Chondrocyte (in vitro differentiated cells): ENCODE results near the gene DENND1A. TPM values are rescaled to one million over a fixed set of nuclear protein-coding genes. Genes with fewer than 3 reads are reported as not detected.
A peak's percentile ranks its signal among the peaks of the same experiment; 100 is the strongest.

Source experiments
- DNase-seq: peaks from one replicate; pipeline ENCODE4 v3.0.0; 2021; ENCODE audit warnings: mixed read lengths, low spot score
- H3K27ac Mint-ChIP-seq: one replicate; pipeline ENCODE4 v1.8.0; 2021; ENCODE audit warnings: mild to moderate bottlenecking, moderate library complexity, mixed read lengths; ENCODE audit not compliant: unreplicated experiment
- H3K27me3 Mint-ChIP-seq: 2 replicates; pipeline ENCODE4 v1.8.0; 2021; ENCODE audit warnings: low read depth, mixed read lengths
- H3K36me3 Mint-ChIP-seq: 2 replicates; pipeline ENCODE4 v1.8.0; 2021; ENCODE audit warnings: low read depth, mixed read lengths
- H3K4me1 Mint-ChIP-seq: 2 replicates; pipeline ENCODE4 v1.8.0; 2021; ENCODE audit warnings: low read depth, mild to moderate bottlenecking, mixed read lengths
- H3K4me3 Mint-ChIP-seq: one replicate; pipeline ENCODE4 v1.8.0; 2021; ENCODE audit warnings: mild to moderate bottlenecking, moderate library complexity, mixed read lengths; ENCODE audit not compliant: unreplicated experiment
- H3K9me3 Mint-ChIP-seq: 2 replicates; pipeline ENCODE4 v1.8.0; 2021; ENCODE audit warnings: low read depth, mixed read lengths
- CTCF ChIP-seq: fragments of 200-600 bp; sonication (generic); IDR thresholded peaks from 2 replicates; pipeline ENCODE4 v1.5.0; 2021; ENCODE audit warnings: antibody characterized with exemption, mild to moderate bottlenecking, moderate library complexity
- total RNA-seq: library from RNA; stranded (reverse); gene quantifications from 3 replicates; pipeline ENCODE4 v1.2.1, GENCODE V29; 2021

DENND1A gene
- total RNA-seq, 1 donor from 2014 or later: 15.3 TPM

- H3K27me3 Mint-ChIP-seq: peaks cover 15% of the 10 kb centered on the region
- H3K4me1 Mint-ChIP-seq: peaks cover 9% of the 10 kb centered on the region
- no peak for DNase-seq
- H3K27ac Mint-ChIP-seq: peak within 1 kb of the TSS; percentile 65
- no peak within 1 kb of the TSS for H3K4me3 Mint-ChIP-seq
- no peak for TF ChIP-seq CTCF
- H3K36me3 Mint-ChIP-seq: no peaks in the 10 kb centered on the region
- no peaks in the 10 kb centered on the region for H3K9me3 Mint-ChIP-seq
Measured at GRCh38 chr9:123355761-123356431, 574.0 kb downstream of the DENND1A start, which contains the start of gene CRB2. CRB2 (plus strand) TSS chr9:123356197; CDS start chr9:123356261, 64 bp downstream.

- H3K27me3 Mint-ChIP-seq: peaks cover 15% of the 10 kb centered on the region
- H3K27ac Mint-ChIP-seq: peak overlapping the region; percentile 65
- H3K9me3 Mint-ChIP-seq: no peaks in the 10 kb centered on the region
- TF ChIP-seq CTCF: no peak
- H3K4me3 Mint-ChIP-seq: no peak overlapping the region
- H3K4me1 Mint-ChIP-seq: peaks cover 11% of the 10 kb centered on the region
- no peak for DNase-seq
- H3K36me3 Mint-ChIP-seq: no peaks in the 10 kb centered on the region
Measured at GRCh38 chr9:123354806-123355508, 575.0 kb downstream of the DENND1A start.

GRCh38 chr9:123353984-123354591, 575.8 kb downstream of the DENND1A start:
- Mint-ChIP-seq H3K4me3 (no peak overlapping the region), H3K27ac (no peak overlapping the region), H3K9me3 (no peaks in the 10 kb centered on the region), H3K36me3 (no peaks in the 10 kb centered on the region), H3K27me3 (peaks cover 15% of the 10 kb centered on the region), H3K4me1 (peaks cover 11% of the 10 kb centered on the region)
- no peak for DNase-seq
- TF ChIP-seq CTCF: peak; percentile 90

- Mint-ChIP-seq H3K4me3 (no peak overlapping the region), H3K9me3 (no peaks in the 10 kb centered on the region), H3K36me3 (no peaks in the 10 kb centered on the region), H3K27me3 (peaks cover 15% of the 10 kb centered on the region), H3K27ac (no peak overlapping the region), H3K4me1 (peaks cover 11% of the 10 kb centered on the region)
- no peak for DNase-seq
- TF ChIP-seq CTCF: no peak
Measured at GRCh38 chr9:123353041-123353440, 576.9 kb downstream of the DENND1A start.

- H3K9me3 Mint-ChIP-seq: no peaks in the 10 kb centered on the region
Measured at GRCh38 chr9:123350590-123351310, 579.2 kb downstream of the DENND1A start.

More at GRCh38 chr9:123350590-123351310, 579.2 kb downstream of the DENND1A start:
- peaks cover 11% of the 10 kb centered on the region for H3K4me1 Mint-ChIP-seq
- TF ChIP-seq CTCF: no peak
- H3K27ac Mint-ChIP-seq: no peak overlapping the region
- peaks cover 15% of the 10 kb centered on the region for H3K27me3 Mint-ChIP-seq
- no peaks in the 10 kb centered on the region for H3K36me3 Mint-ChIP-seq
- no peak for DNase-seq
- no peak overlapping the region for H3K4me3 Mint-ChIP-seq
